HG02973 (cell line): ENCODE measurements around the gene NPAS4.
A peak's percentile ranks its signal among the peaks of the same experiment; 100 is the strongest.
"Not testable (repeated sequence)": the region's sequence is repeated elsewhere in the genome, so short reads cannot be mapped to it uniquely, and the experiment has no call there.

ENCODE experiments used
- ATAC-seq: cut with Tn5 transposase; IDR thresholded peaks from one replicate; pipeline ENCODE4 v1.9.1; 2021; ENCODE audit warnings: moderate library complexity; ENCODE audit not compliant: unreplicated experiment

Gene NPAS4

GRCh38 chr11:66420671-66421476, at the start of gene NPAS4:
TSS of gene NPAS4 (plus strand) at chr11:66421035. CDS start at chr11:66421180, 145 bp downstream.
- ATAC-seq, result no peak

- peak; percentile 41 for ATAC-seq
Observed at GRCh38 chr11:66371627-66372415, 49.0 kb upstream of the NPAS4 start, which contains the start of gene SLC29A2. TSS of gene SLC29A2 (minus strand) at chr11:66371760. CDS start at chr11:66371591, 169 bp downstream.

- no peak for ATAC-seq
Observed at GRCh38 chr11:66373265-66373664, 47.6 kb upstream of the NPAS4 start.

DNA sequence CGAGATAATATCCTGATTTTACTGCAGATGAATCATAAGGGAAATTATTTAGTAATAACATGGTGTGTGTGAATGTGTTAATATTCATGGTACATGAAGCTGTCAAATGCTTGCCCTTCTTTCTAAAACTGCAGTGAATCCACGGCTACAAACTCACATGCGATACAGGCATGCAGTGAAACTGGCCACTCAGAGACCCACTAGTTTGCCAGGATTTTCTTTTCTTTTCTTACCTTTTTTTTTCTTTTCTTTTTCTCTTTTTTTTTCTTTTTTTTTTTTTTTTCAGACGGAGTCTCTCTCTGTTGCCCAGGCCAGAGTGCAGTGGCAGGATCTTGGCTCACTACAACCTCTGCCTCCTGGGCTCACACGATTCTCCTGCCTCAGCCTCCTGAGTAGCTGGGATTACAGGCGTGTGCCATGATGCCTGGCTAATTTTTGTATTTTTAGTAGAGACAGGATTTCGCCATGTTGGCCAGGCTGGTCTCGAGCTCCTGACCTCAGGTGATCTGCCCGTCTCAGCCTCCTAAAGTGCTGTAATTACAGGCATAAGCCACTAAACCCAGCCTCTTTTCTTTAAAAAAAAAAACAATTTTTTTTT, 47.0 kb upstream of the NPAS4 start:
- not testable (repeated sequence) for ATAC-seq

DNA sequence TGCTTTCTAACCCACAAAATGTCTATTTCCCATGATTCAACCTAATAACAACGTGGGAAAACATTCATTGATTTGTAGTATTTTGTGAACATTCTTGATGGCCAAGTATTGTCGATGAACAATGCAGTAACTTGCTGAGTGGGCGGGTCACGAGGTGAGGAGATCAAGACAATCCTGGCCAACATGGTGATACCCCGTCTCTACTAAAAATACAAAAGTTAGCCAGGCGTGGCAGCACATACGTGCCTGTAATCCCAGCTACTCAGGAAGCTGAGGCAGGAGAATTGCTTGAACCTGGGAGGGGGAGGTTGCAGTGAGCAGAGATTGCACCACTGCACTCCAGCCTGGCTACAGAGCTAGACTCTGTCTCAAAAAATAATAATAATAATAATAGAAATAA, 40.6 kb upstream of the NPAS4 start:
- not testable (repeated sequence) for ATAC-seq

GRCh38 chr11:66384316-66384715, 36.5 kb upstream of the NPAS4 start:
- ATAC-seq, result not testable (repeated sequence)

DNA sequence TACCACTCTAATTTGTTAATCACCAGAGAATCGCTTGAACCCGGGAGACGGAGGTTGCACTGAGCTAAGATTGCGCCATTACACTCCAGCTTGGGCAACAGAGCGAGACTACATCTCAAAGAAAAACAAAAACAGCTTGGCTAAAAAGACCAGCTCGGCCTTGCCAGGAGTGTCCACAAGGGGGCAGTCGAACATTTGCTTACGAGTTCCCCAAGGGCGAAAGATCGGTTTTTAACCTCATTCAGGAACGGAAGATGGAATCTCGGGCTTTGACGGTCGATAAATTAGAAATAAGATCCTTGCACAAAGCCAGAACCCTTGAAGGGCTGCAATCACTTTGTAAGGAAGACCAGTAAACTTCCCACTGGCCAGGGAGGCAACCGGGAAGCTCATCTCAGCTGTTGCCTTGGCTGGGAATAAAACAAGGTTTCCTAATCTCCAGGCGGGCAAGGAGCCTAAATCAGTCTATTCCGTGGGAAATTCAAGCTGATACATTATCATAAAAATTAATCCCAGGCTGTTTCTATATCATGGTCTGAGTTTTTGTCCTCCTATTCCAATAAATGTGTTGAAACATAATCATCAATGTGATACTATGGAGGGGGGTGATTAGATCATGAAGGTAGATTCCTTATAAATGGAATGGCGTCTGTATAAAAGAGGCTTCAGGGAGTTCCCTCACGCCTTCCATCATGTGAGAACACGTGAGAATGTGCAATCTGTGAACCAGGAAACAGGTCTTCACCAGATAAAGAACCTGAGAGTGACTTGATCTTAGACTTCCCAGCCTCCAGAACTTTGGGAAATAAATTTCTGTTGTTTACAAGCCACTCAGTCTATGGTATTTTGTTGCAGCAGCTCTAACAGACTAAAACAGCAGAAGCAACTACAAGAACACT, 34.4 kb upstream of the NPAS4 start:
- ATAC-seq, result no peak

DNA sequence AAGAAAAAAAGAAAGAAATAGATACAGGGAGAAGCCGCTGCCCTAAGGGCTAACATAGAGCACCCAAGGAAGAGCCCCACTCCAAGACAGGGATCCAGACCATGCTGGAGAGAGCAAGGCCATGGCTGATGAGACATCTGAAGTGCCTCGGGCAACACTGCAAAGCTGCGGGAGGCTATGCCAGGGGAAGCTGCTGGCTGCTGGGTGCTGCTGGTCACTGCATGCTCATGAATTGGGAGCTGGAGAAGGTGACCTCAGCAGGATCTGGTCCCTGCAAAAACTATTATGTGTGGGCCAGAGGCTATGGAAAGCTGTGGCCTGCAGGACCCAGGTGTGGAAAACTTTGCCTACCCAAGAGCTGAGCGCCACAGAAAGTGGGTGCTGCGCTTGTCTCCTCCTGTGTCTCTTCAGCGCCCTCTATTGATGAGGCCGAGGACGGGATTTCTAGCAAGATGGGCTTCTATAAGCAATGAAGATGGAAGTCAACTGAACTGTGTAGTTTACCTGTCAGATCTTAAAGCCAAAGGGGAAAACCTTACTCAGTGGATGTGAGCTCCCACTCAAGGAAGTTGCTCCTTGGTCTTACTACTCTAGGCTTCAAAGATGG, 32.0 kb upstream of the NPAS4 start:
- no peak for ATAC-seq

DNA sequence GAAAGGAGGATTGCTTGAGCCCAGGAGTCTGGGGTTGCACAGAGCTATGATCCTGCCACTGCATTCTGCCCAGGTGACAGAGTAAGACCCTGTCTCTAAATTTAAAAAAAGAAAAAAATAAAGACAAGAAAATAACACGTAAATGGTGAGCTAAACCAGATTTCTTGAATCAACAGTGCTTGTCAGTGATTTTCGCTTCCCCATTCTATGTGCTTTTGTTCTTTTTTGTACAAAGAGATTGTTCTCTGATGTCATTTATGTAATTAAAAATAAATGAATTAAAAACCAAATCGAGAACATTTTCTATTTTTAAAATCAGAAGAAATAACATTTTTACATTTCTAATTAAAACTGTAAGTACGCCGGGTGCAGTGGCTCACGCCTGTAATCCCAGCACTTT, 29.5 kb upstream of the NPAS4 start:
- ATAC-seq, result no peak

GRCh38 chr11:66393954-66394353, 26.9 kb upstream of the NPAS4 start:
- ATAC-seq, result no peak

GRCh38 chr11:66407651-66408050, 13.2 kb upstream of the NPAS4 start:
- no peak for ATAC-seq

DNA sequence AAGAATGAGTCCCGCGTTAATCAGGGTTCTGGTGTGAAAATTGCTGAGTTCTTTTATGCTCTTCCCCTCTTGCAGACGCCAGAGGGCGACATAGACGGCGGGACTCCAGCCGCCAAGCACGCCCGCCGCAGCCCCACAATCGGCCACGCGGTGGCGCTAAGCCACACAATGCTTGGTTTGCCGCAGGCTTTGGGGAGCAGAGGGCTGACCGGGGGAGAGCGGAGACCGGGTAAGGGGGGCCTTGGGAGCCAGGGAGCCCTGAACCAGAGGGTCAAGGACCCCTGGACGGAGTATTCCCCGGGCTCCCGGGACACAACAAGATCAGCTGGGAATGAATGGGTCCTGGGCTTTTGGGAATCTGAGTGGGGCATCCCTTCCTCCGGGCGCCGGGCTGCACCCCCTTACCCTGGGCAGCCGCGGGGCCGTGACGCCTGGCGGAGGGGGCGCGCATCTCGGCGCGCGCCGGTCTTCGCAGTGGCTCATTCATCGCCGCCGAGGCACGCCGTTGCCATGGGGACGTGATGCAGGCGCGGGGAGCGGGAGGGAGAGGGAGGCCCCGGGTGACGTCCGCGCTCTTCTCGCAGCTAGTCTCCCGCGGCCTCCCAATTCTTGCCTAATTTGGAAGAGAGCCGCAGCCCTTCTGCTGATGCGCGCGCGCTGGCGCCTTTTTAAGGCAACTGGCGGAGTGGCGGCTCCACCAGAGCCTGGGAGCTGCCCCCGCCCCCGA, 12.2 kb upstream of the NPAS4 start:
- peak; percentile 61 for ATAC-seq

- ATAC-seq, result no peak
Observed at GRCh38 chr11:66409226-66409625, 11.6 kb upstream of the NPAS4 start.

GRCh38 chr11:66410191-66410590, 10.6 kb upstream of the NPAS4 start:
- no peak for ATAC-seq

DNA sequence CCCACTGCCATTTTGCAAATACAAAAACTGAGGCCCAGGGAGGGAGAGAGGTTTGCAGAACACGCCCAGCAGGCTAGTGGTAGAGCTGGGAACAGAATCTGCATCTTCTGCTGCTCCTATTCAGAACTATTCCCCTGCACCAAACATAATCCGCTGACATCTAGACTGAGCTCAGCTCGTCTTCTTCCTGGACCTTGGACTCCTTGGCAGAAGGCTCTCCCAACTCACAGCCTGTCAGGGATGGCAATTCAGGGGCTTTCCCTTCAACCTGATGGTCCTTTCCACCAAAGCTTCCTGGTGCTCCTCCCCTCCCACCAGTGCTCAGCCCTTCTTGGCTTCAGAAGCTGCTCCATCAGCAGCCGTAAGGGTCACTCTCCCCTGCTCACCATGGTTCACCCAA, 9.5 kb upstream of the NPAS4 start:
- ATAC-seq, result no peak

- no peak for ATAC-seq
Observed at GRCh38 chr11:66412110-66412509, 8.7 kb upstream of the NPAS4 start.

DNA sequence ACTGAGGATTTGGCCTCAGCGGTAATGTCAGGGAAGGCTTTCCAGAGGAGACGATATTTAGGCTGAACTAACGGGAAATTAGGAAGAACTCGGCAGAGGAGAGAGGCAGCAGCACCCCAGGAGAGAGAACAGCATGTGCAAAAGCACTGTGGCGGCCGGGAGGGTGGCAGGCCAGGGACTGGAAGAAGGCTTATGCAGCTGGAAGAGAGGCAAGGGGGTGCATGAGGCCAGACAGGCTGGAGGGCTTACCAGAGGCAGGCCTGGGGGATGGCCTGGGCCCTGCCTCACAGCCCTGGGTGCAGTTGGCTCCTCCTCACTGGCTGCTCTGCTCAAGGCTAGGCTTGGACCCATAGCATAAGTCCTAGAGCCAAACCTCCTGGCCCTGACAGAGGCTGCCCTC, 7.7 kb upstream of the NPAS4 start:
- no peak for ATAC-seq

GRCh38 chr11:66414120-66414934, 6.5 kb upstream of the NPAS4 start:
- no peak for ATAC-seq

DNA sequence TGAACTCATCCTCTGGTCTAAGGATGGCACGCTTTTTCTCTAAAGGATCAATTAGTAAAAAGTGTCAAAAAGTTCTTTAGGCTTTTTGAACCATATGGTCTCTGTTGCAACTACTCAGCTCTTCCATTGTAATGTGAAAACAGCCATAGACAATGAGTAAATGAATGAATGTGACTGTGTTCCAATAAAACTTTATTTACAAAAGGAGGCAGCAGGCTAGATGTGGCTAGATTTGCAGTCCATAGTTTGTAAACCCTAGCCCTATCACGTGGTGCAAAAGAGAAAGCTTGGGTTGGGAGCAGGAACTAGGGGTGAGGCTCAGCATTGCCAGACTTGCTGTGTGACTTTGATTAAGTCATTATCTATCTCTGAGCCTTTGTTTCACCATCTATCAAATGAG, 5.4 kb upstream of the NPAS4 start:
- no peak for ATAC-seq
